ENCODE measurements around the gene CR1L. TPM values are rescaled to one million over a fixed set of nuclear protein-coding genes. Genes with fewer than 3 reads are reported as not detected.

Gene CR1L
- total RNA-seq, 3 donors from 2014 or later (not counting 1 experiment from before 2014, with no cell fraction given), result 0.98 TPM; not detected in 2

- peaks cover 15 to 24% of the 10 kb centered on the region in 2 donors for H3K27me3 Mint-ChIP-seq (ENCODE audit: low read depth in 2 of 2)
- H3K36me3 ChIP-seq (ENCODE audit: control insufficient read depth, insufficient read depth, low read length), result no peaks in the 10 kb centered on the region
- no peak overlapping the region for H3K4me3 ChIP-seq (ENCODE audit: low read length)
- H3K36me3 Mint-ChIP-seq, result no peaks in the 10 kb centered on the region
- H3K27ac ChIP-seq (ENCODE audit: low read length), result no peak overlapping the region
- no peak overlapping the region for H3K27ac Mint-ChIP-seq
- H3K4me1 ChIP-seq (ENCODE audit: control insufficient read depth, insufficient read depth, low read length), result no peaks in the 10 kb centered on the region
- TF ChIP-seq CTCF (IDR thresholded peaks at IDR 0.05), result no peak
- no peaks in the 10 kb centered on the region for H3K4me1 Mint-ChIP-seq
- ATAC-seq (no peak), DNase-seq (no peak)
- H3K27me3 ChIP-seq (ENCODE audit: control insufficient read depth, insufficient read depth, low read length), result no peaks in the 10 kb centered on the region
- intact Hi-C loops (cut with micrococcal nuclease), result no loop called here
- H3K4me3 Mint-ChIP-seq, result no peak overlapping the region
- no peaks in the 10 kb centered on the region for H3K9me3 Mint-ChIP-seq
- H3K9me3 ChIP-seq (ENCODE audit: control insufficient read depth, insufficient read depth, low read length), result no peaks in the 10 kb centered on the region
- WGBS (ENCODE audit: insufficient coverage), result 100% methylated on average over 1 of the region's 1 CpG
Observed at GRCh38 chr1:207626972-207627337, 18.0 kb upstream of the CR1L start.

- Mint-ChIP-seq H3K36me3 (no peaks in the 10 kb centered on the region), H3K27ac (no peak overlapping the region), H3K4me1 (no peaks in the 10 kb centered on the region), H3K9me3 (no peaks in the 10 kb centered on the region), H3K27me3 (ENCODE audit: low read depth in 2 of 2) (peaks cover 13 to 29% of the 10 kb centered on the region in 2 donors), H3K4me3 (no peak overlapping the region)
- DNase-seq (no peak), ATAC-seq (no peak)
- Histone ChIP-seq H3K4me3 (ENCODE audit: low read length) (no peak overlapping the region), H3K36me3 (ENCODE audit: control insufficient read depth, insufficient read depth, low read length) (no peaks in the 10 kb centered on the region), H3K27ac (ENCODE audit: low read length) (no peak overlapping the region), H3K9me3 (ENCODE audit: control insufficient read depth, insufficient read depth, low read length) (no peaks in the 10 kb centered on the region), H3K27me3 (ENCODE audit: control insufficient read depth, insufficient read depth, low read length) (no peaks in the 10 kb centered on the region), H3K4me1 (ENCODE audit: control insufficient read depth, insufficient read depth, low read length) (no peaks in the 10 kb centered on the region)
- intact Hi-C loops (cut with micrococcal nuclease), result no loop called here
- WGBS (ENCODE audit: insufficient coverage), result 85% methylated on average over 2 of the region's 2 CpGs
- no peak for TF ChIP-seq CTCF (IDR thresholded peaks at IDR 0.05)
Observed at GRCh38 chr1:207627496-207627895, 17.4 kb upstream of the CR1L start.

- 70% methylated on average over 2 of the region's 5 CpGs for WGBS (ENCODE audit: insufficient coverage)
- ATAC-seq (no peak), DNase-seq (no peak)
- no peak overlapping the region for H3K4me3 Mint-ChIP-seq
- Histone ChIP-seq H3K9me3 (ENCODE audit: control insufficient read depth, insufficient read depth, low read length) (no peaks in the 10 kb centered on the region), H3K27ac (ENCODE audit: low read length) (no peak overlapping the region), H3K36me3 (ENCODE audit: control insufficient read depth, insufficient read depth, low read length) (no peaks in the 10 kb centered on the region), H3K4me3 (ENCODE audit: low read length) (no peak overlapping the region), H3K27me3 (ENCODE audit: control insufficient read depth, insufficient read depth, low read length) (no peaks in the 10 kb centered on the region), H3K4me1 (ENCODE audit: control insufficient read depth, insufficient read depth, low read length) (no peaks in the 10 kb centered on the region)
- no peaks in the 10 kb centered on the region for H3K36me3 Mint-ChIP-seq
- H3K27ac Mint-ChIP-seq, result no peak overlapping the region
- no peaks in the 10 kb centered on the region for H3K4me1 Mint-ChIP-seq
- peaks cover 16 to 36% of the 10 kb centered on the region in 2 donors for H3K27me3 Mint-ChIP-seq (ENCODE audit: low read depth in 2 of 2)
- no peaks in the 10 kb centered on the region for H3K9me3 Mint-ChIP-seq
- TF ChIP-seq CTCF (IDR thresholded peaks at IDR 0.05), result no peak
- intact Hi-C loops (cut with micrococcal nuclease), result no loop called here
Observed at GRCh38 chr1:207628776-207629175, 16.2 kb upstream of the CR1L start.

GRCh38 chr1:207631137-207631536 lies 13.8 kb upstream of the CR1L start:
- intact Hi-C loops (cut with micrococcal nuclease), result no loop called here
- TF ChIP-seq CTCF (IDR thresholded peaks at IDR 0.05), result no peak
- Mint-ChIP-seq H3K27ac (no peak overlapping the region), H3K4me1 (no peaks in the 10 kb centered on the region), H3K36me3 (no peaks in the 10 kb centered on the region), H3K27me3 (ENCODE audit: low read depth in 2 of 2) (peaks cover 22 to 43% of the 10 kb centered on the region in 2 donors), H3K9me3 (no peaks in the 10 kb centered on the region), H3K4me3 (no peak overlapping the region)
- Histone ChIP-seq H3K27ac (ENCODE audit: low read length) (no peak overlapping the region), H3K36me3 (ENCODE audit: control insufficient read depth, insufficient read depth, low read length) (no peaks in the 10 kb centered on the region), H3K4me3 (ENCODE audit: low read length) (no peak overlapping the region), H3K27me3 (ENCODE audit: control insufficient read depth, insufficient read depth, low read length) (peaks cover 3% of the 10 kb centered on the region), H3K9me3 (ENCODE audit: control insufficient read depth, insufficient read depth, low read length) (no peaks in the 10 kb centered on the region), H3K4me1 (ENCODE audit: control insufficient read depth, insufficient read depth, low read length) (no peaks in the 10 kb centered on the region)
- ATAC-seq (no peak), DNase-seq (no peak)
- WGBS (ENCODE audit: insufficient coverage), result 62% methylated on average over 1 of the region's 1 CpG
